ENCODE measurements around the gene CALHM1.

Gene CALHM1

GRCh38 chr10:103443475-103444185 is 15.1 kb downstream of the CALHM1 start:
- Mint-ChIP-seq H3K9me3 (no peaks in the 10 kb centered on the region), H3K36me3 (ENCODE audit: low read depth) (peaks cover 67% of the 10 kb centered on the region), H3K4me1 (ENCODE audit: low read depth) (peaks cover 19% of the 10 kb centered on the region), H3K27ac (no peak overlapping the region), H3K4me3 (no peak overlapping the region), H3K27me3 (ENCODE audit: low read depth) (no peaks in the 10 kb centered on the region)
- no peak for DNase-seq (ENCODE audit: low spot score)

GRCh38 chr10:103442031-103442461 is 16.7 kb downstream of the CALHM1 start:
- no peak for DNase-seq (ENCODE audit: low spot score)
- Mint-ChIP-seq H3K36me3 (ENCODE audit: low read depth) (peaks cover 67% of the 10 kb centered on the region), H3K27ac (no peak overlapping the region), H3K9me3 (no peaks in the 10 kb centered on the region), H3K4me1 (ENCODE audit: low read depth) (peaks cover 11% of the 10 kb centered on the region), H3K27me3 (ENCODE audit: low read depth) (no peaks in the 10 kb centered on the region), H3K4me3 (no peak overlapping the region)

GRCh38 chr10:103441611-103442010 is 17.1 kb downstream of the CALHM1 start:
- Mint-ChIP-seq H3K4me1 (ENCODE audit: low read depth) (peaks cover 11% of the 10 kb centered on the region), H3K4me3 (no peak overlapping the region), H3K36me3 (ENCODE audit: low read depth) (peaks cover 68% of the 10 kb centered on the region), H3K27me3 (ENCODE audit: low read depth) (no peaks in the 10 kb centered on the region), H3K9me3 (no peaks in the 10 kb centered on the region), H3K27ac (no peak overlapping the region)
- DNase-seq (ENCODE audit: low spot score) = no peak

- no peak overlapping the region for H3K27ac Mint-ChIP-seq
- no peak overlapping the region for H3K4me3 Mint-ChIP-seq
- peaks cover 67% of the 10 kb centered on the region for H3K36me3 Mint-ChIP-seq (ENCODE audit: low read depth)
- no peaks in the 10 kb centered on the region for H3K27me3 Mint-ChIP-seq (ENCODE audit: low read depth)
- DNase-seq (ENCODE audit: low spot score) = no peak
- H3K9me3 Mint-ChIP-seq = no peaks in the 10 kb centered on the region
- peaks cover 10% of the 10 kb centered on the region for H3K4me1 Mint-ChIP-seq (ENCODE audit: low read depth)
These were observed 17.5 kb downstream of the CALHM1 start for GRCh38 chr10:103441206-103441605.

GRCh38 chr10:103440416-103440815 is 18.3 kb downstream of the CALHM1 start:
- H3K4me1 Mint-ChIP-seq (ENCODE audit: low read depth) = peaks cover 7% of the 10 kb centered on the region
- H3K4me3 Mint-ChIP-seq = no peak overlapping the region
- no peaks in the 10 kb centered on the region for H3K27me3 Mint-ChIP-seq (ENCODE audit: low read depth)
- H3K27ac Mint-ChIP-seq = peak overlapping the region; percentile 42
- no peak for DNase-seq (ENCODE audit: low spot score)
- no peaks in the 10 kb centered on the region for H3K9me3 Mint-ChIP-seq
- H3K36me3 Mint-ChIP-seq (ENCODE audit: low read depth) = peaks cover 66% of the 10 kb centered on the region

GRCh38 chr10:103439776-103440175 is 18.9 kb downstream of the CALHM1 start:
- DNase-seq (ENCODE audit: low spot score) = no peak
- Mint-ChIP-seq H3K27ac (no peak overlapping the region), H3K4me3 (no peak overlapping the region), H3K36me3 (ENCODE audit: low read depth) (peaks cover 63% of the 10 kb centered on the region), H3K4me1 (ENCODE audit: low read depth) (peaks cover 7% of the 10 kb centered on the region), H3K27me3 (ENCODE audit: low read depth) (no peaks in the 10 kb centered on the region), H3K9me3 (no peaks in the 10 kb centered on the region)

- no peak overlapping the region for H3K4me3 Mint-ChIP-seq
- H3K27me3 Mint-ChIP-seq (ENCODE audit: low read depth) = no peaks in the 10 kb centered on the region
- peaks cover 35% of the 10 kb centered on the region for H3K4me1 Mint-ChIP-seq (ENCODE audit: low read depth)
- no peak for DNase-seq (ENCODE audit: low spot score)
- H3K9me3 Mint-ChIP-seq = no peaks in the 10 kb centered on the region
- no peak overlapping the region for H3K27ac Mint-ChIP-seq
- peaks cover 74% of the 10 kb centered on the region for H3K36me3 Mint-ChIP-seq (ENCODE audit: low read depth)
These were observed 24.8 kb downstream of the CALHM1 start for GRCh38 chr10:103433858-103434257.

- no peak overlapping the region for H3K4me3 Mint-ChIP-seq
- no peaks in the 10 kb centered on the region for H3K9me3 Mint-ChIP-seq
- peaks cover 44% of the 10 kb centered on the region for H3K4me1 Mint-ChIP-seq (ENCODE audit: low read depth)
- no peak overlapping the region for H3K27ac Mint-ChIP-seq
- H3K36me3 Mint-ChIP-seq (ENCODE audit: low read depth) = peaks cover 71% of the 10 kb centered on the region
- no peaks in the 10 kb centered on the region for H3K27me3 Mint-ChIP-seq (ENCODE audit: low read depth)
- no peak for DNase-seq (ENCODE audit: low spot score)
These were observed 26.8 kb downstream of the CALHM1 start for GRCh38 chr10:103431902-103432301.

- no peaks in the 10 kb centered on the region for H3K9me3 Mint-ChIP-seq
- DNase-seq (ENCODE audit: low spot score) = peak; percentile 12
- H3K27ac Mint-ChIP-seq = peak overlapping the region; percentile 79
- peak overlapping the region; percentile 62 for H3K4me3 Mint-ChIP-seq
- H3K4me1 Mint-ChIP-seq (ENCODE audit: low read depth) = peaks cover 42% of the 10 kb centered on the region
- peaks cover 64% of the 10 kb centered on the region for H3K36me3 Mint-ChIP-seq (ENCODE audit: low read depth)
- H3K27me3 Mint-ChIP-seq (ENCODE audit: low read depth) = no peaks in the 10 kb centered on the region
These were observed 29.1 kb downstream of the CALHM1 start for GRCh38 chr10:103429647-103430046.

- Mint-ChIP-seq H3K36me3 (ENCODE audit: low read depth) (peaks cover 69% of the 10 kb centered on the region), H3K4me1 (ENCODE audit: low read depth) (peaks cover 42% of the 10 kb centered on the region), H3K9me3 (no peaks in the 10 kb centered on the region), H3K4me3 (peak overlapping the region; percentile 62), H3K27ac (peak overlapping the region; percentile 79), H3K27me3 (ENCODE audit: low read depth) (no peaks in the 10 kb centered on the region)
- no peak for DNase-seq (ENCODE audit: low spot score)
These were observed 29.6 kb downstream of the CALHM1 start for GRCh38 chr10:103428989-103429643.

GRCh38 chr10:103427866-103428265 is 30.8 kb downstream of the CALHM1 start:
- no peaks in the 10 kb centered on the region for H3K27me3 Mint-ChIP-seq (ENCODE audit: low read depth)
- no peaks in the 10 kb centered on the region for H3K9me3 Mint-ChIP-seq
- H3K4me3 Mint-ChIP-seq = no peak overlapping the region
- peaks cover 41% of the 10 kb centered on the region for H3K4me1 Mint-ChIP-seq (ENCODE audit: low read depth)
- H3K27ac Mint-ChIP-seq = no peak overlapping the region
- no peak for DNase-seq (ENCODE audit: low spot score)
- peaks cover 68% of the 10 kb centered on the region for H3K36me3 Mint-ChIP-seq (ENCODE audit: low read depth)

GRCh38 chr10:103423748-103424147 is 35.0 kb downstream of the CALHM1 start:
- H3K27ac Mint-ChIP-seq = no peak overlapping the region
- H3K27me3 Mint-ChIP-seq (ENCODE audit: low read depth) = no peaks in the 10 kb centered on the region
- no peak overlapping the region for H3K4me3 Mint-ChIP-seq

GRCh38 chr10:103419101-103419500 is 39.6 kb downstream of the CALHM1 start:
- Mint-ChIP-seq H3K9me3 (no peaks in the 10 kb centered on the region), H3K27ac (no peak overlapping the region), H3K4me3 (no peak overlapping the region), H3K4me1 (ENCODE audit: low read depth) (no peaks in the 10 kb centered on the region), H3K36me3 (ENCODE audit: low read depth) (peaks cover 75% of the 10 kb centered on the region), H3K27me3 (ENCODE audit: low read depth) (no peaks in the 10 kb centered on the region)
- DNase-seq (ENCODE audit: low spot score) = no peak

More at GRCh38 chr10:103423748-103424147, 35.0 kb downstream of the CALHM1 start:
- no peak for DNase-seq (ENCODE audit: low spot score)
- H3K4me1 Mint-ChIP-seq (ENCODE audit: low read depth) = peaks cover 11% of the 10 kb centered on the region
- H3K36me3 Mint-ChIP-seq (ENCODE audit: low read depth) = peaks cover 57% of the 10 kb centered on the region
- H3K9me3 Mint-ChIP-seq = no peaks in the 10 kb centered on the region

GRCh38 chr10:103417601-103418000 is 41.1 kb downstream of the CALHM1 start:
- Mint-ChIP-seq H3K36me3 (ENCODE audit: low read depth) (peaks cover 77% of the 10 kb centered on the region), H3K27me3 (ENCODE audit: low read depth) (no peaks in the 10 kb centered on the region)
- no peak for DNase-seq (ENCODE audit: low spot score)

More at GRCh38 chr10:103417601-103418000, 41.1 kb downstream of the CALHM1 start:
- Mint-ChIP-seq H3K9me3 (no peaks in the 10 kb centered on the region), H3K27ac (no peak overlapping the region), H3K4me1 (ENCODE audit: low read depth) (no peaks in the 10 kb centered on the region), H3K4me3 (no peak overlapping the region)

Measured in T-helper 2 cell treated with Interferon-gamma antibody and Interleukin-4, amounts not matched to agents 5 μg/mL and 100 μg/mL, for 36 hours (primary cell).